HG03175 (cell line): ENCODE results near the gene BNC2.

Experiments
- ATAC-seq: cut with Tn5 transposase; IDR thresholded peaks from one replicate; pipeline ENCODE4 v1.9.1; 2021; ENCODE audit warnings: mild to moderate bottlenecking, moderate library complexity; ENCODE audit not compliant: unreplicated experiment

The BNC2 gene

DNA sequence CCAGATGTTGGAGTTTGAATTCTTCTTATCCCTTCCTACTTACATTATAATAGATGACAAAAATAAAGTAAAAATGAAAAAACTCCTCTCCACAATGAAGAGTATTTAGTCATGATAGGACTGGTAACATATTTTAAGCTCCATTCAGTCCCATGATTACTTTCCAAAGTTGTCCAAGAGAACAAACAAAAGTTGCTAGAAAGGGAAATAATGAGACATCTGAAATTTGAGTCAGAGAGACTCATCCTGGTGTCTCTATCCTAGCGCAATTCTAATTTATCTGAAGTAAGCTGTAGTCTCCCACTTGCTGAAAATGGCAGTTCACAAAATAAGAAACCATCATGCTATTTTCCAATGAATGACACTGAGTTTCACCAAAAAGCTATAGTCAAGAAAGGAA is 152.2 kb downstream of the BNC2 start:
- ATAC-seq = no peak

DNA sequence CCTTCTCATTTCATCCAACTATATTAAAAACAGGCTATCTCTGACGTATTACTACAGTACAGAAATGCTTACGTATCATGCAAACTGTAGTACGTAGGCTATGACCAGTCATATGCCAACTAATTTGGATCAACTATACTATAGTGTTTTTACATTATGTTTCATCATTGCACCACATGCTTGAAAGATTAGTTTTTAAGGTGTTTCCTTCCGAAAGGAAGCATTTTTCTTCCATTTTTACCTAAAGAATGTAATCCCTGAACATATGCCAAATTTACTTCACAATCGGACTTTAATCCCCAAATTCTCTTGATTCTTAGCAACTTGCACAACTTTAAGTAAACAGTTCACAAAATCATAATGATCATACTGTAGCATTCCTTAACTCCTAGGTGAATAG is 153.9 kb downstream of the BNC2 start:
- ATAC-seq = no peak

DNA sequence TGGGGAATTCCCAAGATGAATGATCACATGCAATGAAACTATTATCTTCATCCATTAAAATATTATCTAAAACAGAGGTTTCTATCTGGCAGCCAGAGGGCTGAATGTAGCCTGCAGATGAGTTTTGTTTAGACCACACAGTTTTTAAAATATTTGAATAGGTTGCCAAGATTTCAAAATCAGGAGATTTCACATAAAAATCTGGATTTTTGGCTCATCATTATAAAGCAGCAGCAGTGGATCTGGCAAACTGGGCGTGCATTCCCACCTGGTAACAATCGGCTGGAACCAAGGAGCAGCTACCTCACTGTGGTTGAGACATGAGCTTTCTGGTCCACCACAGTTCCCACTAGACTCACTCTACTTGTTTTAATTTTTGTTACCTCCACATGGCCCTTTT is 155.1 kb downstream of the BNC2 start:
- ATAC-seq = no peak

DNA sequence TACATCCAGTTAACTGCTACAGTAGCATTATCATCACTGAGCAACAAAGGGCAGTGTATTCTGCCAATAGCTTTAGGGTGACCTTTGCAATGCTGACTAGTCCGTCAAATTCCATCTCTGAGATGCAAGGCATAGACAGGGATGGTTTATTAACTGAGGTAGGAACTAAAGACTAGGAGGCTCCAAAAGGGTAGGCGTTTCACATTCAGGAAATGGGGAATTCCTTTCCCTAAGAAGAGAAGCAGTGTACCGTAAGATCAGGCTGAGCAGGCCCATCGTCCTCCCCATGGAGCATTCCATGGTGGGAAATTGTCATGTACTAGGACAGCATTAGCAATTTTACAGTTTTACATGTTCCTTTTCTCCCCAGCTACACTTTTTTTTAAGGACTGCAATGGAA is 157.7 kb downstream of the BNC2 start:
- no peak for ATAC-seq

DNA sequence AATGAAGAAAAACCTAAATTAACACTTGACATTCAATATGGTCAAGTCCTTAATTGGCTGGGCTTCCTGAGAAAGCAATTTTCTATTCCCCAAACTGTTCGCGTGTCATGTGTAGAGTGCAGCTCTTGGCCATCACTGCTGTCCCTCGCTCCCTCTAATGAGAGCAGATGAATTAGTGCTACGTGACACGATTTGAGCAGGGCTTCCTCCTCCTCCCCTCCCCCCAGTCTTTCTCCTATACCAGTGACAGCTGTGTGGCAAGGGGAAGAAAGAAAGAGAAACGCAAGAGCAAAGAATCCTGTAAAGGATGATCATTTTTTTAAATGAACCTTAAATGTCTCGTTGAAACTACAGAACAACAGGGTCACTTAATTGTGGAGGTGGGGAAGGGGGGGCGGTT is 159.6 kb downstream of the BNC2 start:
- ATAC-seq = no peak

DNA sequence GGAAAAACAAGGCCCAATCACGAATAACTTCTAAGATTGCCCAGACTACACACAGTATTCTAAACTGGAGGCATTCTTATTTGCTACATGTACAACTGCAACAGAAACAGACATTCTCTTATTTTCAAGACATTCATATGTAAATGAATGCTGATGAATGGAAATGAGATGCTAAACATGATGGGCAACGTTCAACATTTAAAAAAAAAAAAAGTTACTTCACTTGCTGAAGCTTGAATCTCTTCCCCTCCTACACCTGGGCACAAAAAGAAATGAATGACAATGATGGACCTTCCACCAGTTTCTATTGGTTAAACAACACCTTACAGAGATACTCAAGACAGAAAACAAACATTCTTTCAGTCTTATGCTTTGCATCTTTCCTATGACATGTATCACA is 160.5 kb downstream of the BNC2 start:
- no peak for ATAC-seq

DNA sequence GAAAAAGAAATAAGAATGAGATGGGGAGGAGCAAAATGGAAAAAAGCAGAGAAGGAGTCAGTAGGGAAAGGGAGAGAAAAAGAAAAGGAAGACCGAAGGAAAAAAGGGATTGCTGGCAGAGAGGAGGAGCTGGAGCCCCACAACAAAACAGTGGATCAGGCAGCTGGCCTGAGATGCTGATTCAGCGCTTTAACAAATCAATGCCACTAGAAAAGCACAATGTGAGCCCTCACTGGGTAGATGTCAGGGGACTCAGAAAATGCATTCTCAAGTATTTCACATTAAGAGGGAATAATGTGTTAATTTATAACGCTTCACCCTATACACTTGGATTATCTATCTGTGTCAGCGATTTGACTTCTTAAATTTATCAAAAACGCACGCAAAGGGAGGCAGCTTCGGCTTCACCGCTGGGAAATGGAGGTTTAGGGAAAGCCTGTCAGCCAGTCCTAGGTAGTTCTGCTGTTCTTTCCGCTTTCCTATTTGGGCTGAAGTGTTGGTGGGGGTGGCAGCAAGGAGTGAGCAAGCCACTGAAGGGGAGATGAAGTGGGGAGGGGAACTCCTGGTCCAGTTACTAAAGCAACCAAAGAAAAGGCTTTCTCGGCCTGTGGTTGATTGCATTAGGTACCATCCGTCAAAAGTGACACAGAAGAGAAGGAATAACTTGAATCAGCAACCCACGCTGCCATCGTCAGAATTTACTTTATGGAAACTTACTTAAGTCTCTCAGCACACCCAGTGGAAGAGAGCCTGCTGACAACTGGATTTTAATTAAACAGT is 161.6 kb downstream of the BNC2 start:
- ATAC-seq = no peak

DNA sequence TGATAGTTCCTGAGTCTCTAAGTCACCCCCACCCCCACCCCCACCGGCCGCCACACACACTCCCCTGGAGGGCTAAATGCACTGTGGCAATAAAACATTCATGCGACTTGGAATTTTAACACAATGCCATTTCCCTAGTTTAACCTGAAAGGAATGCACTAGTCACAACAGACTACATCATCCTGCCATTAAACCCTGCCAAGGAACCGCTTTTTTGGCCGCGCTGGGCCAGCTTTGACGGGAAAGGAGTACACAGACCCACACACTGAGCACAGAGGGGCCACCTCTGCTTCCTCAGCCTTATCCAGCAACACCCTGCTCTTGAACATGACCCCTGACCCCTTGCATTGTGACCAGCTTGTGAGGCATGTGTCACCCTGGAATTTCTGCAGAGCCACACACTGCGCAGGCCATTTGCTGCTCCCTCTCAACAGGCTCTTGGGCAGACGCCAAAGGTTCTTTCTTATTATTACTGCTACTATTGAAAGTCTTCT is 165.3 kb downstream of the BNC2 start:
- ATAC-seq = no peak

DNA sequence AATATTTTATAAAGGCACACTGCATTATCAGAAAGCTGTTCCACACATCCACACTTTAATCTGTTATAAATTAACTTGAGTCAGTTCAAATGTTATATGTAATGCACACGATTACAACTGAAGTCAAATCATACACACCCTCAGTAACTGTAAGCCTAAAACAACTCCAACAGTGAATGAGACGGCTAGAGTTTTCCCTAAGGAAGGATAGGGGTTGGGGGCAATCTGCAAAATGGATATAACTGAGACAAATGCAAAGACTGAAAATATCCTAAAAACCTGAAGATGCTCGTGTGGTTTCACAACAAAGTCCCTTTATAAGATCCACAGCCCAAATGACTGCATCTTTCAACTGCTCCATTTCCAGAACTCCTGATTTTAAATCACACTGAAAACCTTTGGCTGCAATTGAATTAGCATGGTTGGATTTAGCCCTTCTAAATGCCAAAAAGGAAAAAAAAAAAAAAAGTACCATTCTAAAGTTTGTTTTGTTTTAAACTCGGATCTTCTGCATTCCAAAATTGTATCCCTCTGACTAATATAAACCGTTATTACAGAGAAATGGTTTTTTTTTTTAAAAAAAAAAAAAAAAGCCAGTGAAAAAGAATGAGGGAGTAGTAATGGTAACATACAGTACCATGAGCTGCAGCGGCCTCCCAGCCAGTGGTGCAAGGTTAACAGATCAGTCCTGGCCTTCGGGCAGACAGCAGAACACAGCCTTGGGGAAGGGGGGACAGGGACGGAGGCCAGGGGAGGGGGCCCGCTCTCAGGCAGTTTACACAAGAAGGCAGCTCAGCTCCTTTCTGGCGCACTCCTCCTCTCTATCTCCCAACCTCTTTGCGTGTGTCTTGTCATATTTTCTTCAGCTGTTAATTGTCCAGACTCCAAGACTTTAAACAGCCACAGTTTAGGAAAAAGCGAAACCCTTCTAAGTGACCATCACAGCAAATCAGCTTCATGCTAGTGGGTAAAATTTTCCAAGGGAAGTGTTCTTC is 166.1 kb downstream of the BNC2 start:
- ATAC-seq = no peak

DNA sequence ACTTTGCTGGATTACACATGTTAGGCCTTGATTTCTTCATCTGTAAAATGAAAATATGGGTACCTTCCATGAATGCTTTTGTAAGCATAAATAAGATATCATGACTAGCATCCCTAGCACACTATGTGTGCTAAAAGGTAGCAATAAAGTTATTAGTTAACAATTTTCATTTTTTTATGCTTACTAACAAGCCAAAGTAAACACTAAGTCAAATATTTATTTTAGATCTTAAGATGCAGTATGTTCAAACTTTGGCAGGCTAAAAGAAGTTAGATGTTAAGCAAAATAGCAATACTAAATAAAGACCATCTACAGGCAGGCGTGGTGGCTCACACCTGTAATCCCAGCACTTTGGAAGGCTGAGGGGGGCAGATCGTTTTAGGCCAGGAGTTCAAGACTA is 169.1 kb downstream of the BNC2 start:
- no peak for ATAC-seq

DNA sequence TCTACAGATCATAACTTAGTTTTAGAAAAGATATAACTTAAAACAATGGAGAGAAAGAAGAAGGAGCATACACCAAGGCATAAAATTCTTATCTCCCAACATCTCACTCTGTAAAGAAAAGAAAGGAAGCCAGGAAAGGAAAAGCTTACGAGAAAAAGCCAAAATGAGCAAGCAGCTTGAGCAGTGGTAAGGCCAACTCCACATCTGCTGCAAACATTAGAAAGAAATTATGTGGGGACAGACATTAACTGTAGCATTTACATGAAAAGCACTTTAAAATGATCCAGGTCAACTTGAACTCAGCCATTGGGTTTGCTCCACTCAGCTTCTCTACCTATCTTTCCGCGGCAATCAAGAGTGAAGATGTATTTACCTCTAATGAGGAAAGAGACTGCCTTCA is 176.9 kb downstream of the BNC2 start:
- no peak for ATAC-seq

DNA sequence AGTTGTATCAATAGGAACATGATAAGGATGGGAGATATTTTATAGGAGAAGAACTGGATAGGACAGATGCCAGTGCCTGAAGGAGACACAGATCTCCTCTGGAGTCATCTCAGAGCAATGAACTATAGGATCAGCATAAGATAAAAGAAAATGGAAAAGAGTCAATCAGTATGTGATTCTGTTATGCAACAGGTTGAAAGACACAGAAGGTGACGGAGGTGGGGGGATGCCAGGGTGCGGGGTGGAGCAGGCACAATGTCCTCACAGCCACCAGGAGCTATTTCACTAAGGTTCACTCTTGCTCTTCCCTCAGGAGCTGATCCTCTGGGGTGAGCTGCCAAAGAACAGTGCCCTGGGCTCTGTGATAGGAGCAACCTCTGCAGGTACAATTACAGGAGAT is 179.8 kb downstream of the BNC2 start:
- no peak for ATAC-seq

DNA sequence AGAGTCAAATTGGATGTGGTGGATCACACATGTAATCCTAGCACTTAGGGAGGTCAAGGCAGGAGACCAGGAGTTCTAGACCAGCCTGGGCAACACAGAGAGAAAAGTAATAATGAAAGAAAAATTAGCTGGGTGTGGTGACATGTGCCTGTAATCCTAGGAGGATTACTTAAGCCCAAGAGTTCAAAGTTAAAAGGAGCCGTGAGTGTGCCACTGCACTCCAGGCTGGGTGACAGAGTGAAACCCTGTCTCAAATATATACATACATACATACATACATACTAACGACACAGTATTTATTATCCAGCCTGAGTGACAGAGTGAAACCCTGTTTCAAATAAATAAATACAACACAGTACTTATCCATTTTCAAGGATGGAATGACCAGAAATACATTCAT is 180.3 kb downstream of the BNC2 start:
- ATAC-seq = no peak

DNA sequence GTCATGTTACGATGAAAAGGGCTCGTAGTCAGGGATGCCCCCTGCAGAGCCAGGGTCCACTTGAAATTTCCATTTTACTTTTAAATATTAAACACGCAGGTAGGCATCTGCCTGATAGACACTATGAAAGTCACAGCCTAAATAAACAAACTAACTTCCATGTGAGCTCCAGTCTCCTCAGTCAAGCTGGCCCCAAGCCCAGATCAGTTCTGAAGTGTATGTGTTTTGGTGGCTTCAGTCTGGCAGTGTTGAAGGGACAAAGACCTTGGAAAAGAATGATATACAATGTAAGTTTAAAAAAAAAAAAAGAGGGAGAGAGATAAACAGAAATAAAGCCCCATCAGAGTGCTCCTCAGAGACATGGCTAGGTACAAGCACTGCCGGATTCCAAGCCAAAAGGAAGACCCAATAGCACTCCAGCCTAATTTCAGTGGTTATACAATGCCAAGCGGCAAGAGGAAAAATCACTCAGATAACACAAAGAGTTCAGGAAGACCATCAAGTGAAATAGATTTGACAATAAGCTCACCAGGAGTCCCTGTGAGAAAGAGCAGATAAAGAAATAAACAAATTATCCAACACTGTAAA is 181.0 kb downstream of the BNC2 start:
- no peak for ATAC-seq

DNA sequence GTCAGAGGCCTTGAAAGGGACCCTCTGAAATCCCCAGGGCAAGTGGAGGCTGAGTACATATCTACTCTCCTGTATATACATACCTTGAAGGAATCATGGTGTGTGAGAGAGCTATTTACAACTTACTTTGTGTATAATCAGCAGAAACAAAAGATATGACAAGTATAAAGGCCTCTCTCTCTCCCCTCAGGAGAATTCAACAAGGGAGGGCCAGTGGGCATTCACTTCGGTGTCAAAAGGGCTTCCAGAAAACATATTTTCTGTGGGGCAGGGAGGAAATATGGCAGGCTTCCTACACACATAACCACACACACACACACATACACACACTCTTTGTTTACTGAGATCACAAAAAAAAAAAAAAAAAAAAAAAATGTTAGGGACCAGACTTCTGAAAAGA is 181.7 kb downstream of the BNC2 start:
- no peak for ATAC-seq

DNA sequence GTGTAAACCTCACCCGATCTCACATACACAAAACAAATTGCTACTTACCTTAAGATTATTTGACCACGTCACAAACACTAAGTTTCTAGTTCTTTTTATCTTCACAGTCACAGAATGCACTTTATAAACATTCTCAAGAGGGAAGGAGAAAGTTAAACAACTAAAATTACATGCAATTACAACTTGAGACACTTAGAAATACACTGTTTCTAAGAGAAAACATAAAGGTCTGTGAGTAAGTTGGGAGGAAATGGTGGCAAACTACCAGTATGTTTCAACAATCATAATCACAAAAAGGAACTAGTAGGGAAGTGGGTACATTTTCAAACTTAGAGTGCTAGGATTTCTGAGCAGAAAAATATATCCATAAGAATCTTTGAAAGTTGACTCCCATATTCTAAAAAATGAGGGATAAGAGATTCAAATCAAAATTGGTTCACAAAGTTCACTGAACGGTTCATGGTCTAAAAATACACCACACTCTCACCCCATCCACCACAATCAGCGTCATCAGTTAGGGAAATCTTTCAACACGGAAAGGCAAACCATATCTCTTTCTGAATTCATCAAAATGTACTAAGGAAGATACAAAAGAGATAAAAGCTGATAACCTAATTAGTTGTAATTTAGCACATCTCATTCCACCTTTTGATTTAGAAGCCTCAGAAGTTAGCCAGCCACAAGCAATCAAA is 182.6 kb downstream of the BNC2 start:
- ATAC-seq = no peak

DNA sequence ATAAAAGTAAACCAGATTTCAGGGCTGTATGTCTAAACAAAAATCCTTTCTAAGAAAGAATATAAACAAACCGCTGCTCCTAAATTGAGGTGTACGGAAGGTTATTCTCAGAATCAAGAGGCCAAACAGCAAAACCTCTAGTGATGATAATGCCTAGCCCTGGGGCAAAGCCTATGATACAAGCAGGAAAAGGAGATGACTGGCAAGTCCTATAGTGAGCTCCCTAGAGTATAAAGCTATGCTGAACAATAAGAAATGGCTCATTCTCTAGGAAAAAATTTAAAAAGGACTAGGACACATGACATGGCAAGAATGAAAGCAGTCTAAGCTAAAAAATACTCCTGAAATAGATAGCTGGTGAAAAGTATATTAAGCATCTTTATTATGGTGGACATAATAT is 187.1 kb downstream of the BNC2 start:
- ATAC-seq = no peak

DNA sequence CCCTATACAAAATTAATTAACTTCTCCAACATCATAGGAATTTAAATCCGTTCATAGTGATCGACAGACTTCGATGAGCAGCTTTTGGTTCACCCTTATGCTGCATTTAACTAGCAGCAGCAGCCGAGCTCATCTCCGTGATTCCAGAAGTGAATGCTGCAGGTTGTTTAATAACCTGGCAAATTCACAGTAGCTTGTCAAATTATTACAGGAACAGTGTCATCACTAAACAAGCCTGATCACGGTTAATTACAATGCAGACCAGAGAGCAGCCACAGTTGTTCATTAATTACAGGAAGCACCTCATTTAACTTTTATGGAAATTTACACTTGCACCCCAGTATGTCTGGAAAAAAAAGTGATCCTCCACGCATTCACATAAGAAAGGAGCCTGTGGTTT is 188.2 kb downstream of the BNC2 start:
- ATAC-seq = no peak

DNA sequence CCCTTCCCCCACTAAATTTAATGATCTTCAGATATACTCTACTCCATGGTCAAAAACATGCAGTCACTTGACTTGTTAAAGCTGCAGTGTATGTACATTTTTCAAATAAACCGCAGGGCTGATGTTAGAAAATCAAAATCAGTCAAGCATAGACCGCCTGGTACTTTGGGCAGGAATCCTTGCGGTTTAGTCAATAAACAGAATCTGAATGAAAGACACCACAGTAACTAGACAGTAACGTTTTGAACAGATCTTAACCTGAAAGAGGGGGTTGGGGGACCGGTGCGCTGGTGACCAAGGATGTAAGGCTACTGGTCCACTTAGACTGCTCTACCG is 188.8 kb downstream of the BNC2 start:
- ATAC-seq = no peak

DNA sequence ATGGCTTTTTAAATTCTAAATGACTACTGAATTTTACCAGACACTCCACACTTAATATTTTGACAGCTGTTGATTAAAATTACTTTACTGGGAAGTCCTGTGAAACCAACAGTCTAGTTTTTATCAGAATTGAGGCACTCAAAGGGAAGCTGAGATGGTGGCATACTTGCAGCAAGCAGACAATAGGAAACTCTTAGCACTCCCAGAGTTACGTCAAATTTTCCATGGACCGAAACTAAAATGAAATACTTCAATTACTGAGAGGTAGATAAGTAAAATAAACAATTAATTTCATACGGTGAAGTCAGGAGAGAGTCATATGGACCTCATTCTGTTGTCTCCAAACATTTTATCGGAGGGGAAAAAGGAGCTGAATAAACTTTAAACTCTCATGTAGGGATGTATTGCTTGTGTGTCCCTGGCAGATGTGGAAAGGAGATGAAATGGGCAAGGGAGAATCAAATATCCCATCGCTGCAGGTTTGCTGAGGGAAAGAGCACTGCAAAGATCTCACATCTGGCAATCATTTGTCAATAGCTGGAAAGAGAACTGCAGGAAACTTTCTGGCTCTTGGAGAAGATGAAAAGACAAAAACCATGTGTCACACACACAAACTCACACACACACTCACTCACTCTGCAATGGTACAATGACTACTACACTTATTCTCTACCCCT is 189.4 kb downstream of the BNC2 start:
- no peak for ATAC-seq

DNA sequence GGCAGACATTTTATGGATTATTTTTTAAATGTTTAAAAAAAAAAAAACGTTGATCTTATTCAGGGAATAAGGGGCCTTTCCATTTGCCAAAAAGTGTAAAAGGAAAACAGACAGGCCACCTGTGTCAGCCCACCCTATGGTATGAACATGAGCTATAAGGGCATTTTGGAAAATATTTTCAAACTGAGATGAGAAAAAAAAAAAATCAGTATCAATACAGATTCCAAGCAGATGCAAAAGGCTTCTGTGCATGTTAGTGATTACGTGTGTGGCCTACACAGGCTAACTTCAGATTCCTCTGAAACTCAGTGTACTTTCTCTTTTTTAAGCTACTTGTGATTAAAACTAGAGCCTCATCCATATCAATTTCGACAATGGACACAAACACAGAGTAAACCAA is 189.9 kb downstream of the BNC2 start:
- ATAC-seq = no peak
